Thymus (tissue), 11 donors: ENCODE data around the gene DACH2. TPM values are rescaled to one million over a fixed set of nuclear protein-coding genes. Genes with fewer than 3 reads are reported as not detected.

ENCODE experiments used
- DNase-seq, 9 donors: peaks; one replicate each; pipeline ENCODE4 v3.0.0-alpha.2; 2013; ENCODE audit warnings: low spot score in 9 of 9, low read depth in 6 of 9, missing footprints in 1 of 9
- H3K27ac ChIP-seq, 2 donors: one replicate each; pipeline ENCODE4 v1.5.1; 2013; ENCODE audit warnings: control low read depth in 1 of 2, low read depth in 1 of 2, low read length in 1 of 2, mild to moderate bottlenecking in 1 of 2, moderate library complexity in 1 of 2
- H3K27me3 ChIP-seq, 2 donors: one replicate each; pipeline ENCODE4 v1.5.1; 2013; ENCODE audit warnings: low read length in 1 of 2; ENCODE audit not compliant: control insufficient read depth in 2 of 2, insufficient read depth in 1 of 2
- H3K36me3 ChIP-seq, 2 donors: one replicate each; pipeline ENCODE4 v1.5.1; 2013; ENCODE audit warnings: low read length in 1 of 2, mild to moderate bottlenecking in 1 of 2, moderate library complexity in 1 of 2; ENCODE audit not compliant: control insufficient read depth in 2 of 2, insufficient read depth in 2 of 2
- H3K4me1 ChIP-seq, 2 donors: one replicate each; pipeline ENCODE4 v1.5.1; 2013; ENCODE audit warnings: low read length in 2 of 2; ENCODE audit not compliant: control insufficient read depth in 2 of 2, insufficient read depth in 2 of 2
- H3K4me3 ChIP-seq, 2 donors: one replicate each; pipeline ENCODE4 v1.5.1; 2013; ENCODE audit warnings: low read length in 2 of 2, control low read depth in 1 of 2, mild to moderate bottlenecking in 1 of 2
- H3K9me3 ChIP-seq, 2 donors: one replicate each; pipeline ENCODE4 v1.5.1; 2013; ENCODE audit warnings: low read length in 1 of 2, mild to moderate bottlenecking in 1 of 2; ENCODE audit not compliant: control insufficient read depth in 2 of 2, insufficient read depth in 1 of 2
- WGBS: extraction: QIAGEN DNeasy Blood & Tissue Kit; methylation state at CpG from one replicate; pipeline ENCODE4 v1.1.7; 2013; 5-methylcytosine and 5-hydroxymethylcytosine counted together
- polyA plus RNA-seq: library from polyadenylated mRNA; stranded (reverse); fragments of 200-250 nt; gene quantifications from one replicate; pipeline ENCODE4 v1.2.3, GENCODE V29; 2013
- total RNA-seq: library from RNA; stranded (reverse); fragments of 120-200 nt; gene quantifications from one replicate; pipeline ENCODE4 v1.2.4, GENCODE V29; 2013
- donor health status: healthy.

DACH2 gene
- total and polyA plus RNA-seq, 2 donors = 0.05 to 0.09 TPM

DNA sequence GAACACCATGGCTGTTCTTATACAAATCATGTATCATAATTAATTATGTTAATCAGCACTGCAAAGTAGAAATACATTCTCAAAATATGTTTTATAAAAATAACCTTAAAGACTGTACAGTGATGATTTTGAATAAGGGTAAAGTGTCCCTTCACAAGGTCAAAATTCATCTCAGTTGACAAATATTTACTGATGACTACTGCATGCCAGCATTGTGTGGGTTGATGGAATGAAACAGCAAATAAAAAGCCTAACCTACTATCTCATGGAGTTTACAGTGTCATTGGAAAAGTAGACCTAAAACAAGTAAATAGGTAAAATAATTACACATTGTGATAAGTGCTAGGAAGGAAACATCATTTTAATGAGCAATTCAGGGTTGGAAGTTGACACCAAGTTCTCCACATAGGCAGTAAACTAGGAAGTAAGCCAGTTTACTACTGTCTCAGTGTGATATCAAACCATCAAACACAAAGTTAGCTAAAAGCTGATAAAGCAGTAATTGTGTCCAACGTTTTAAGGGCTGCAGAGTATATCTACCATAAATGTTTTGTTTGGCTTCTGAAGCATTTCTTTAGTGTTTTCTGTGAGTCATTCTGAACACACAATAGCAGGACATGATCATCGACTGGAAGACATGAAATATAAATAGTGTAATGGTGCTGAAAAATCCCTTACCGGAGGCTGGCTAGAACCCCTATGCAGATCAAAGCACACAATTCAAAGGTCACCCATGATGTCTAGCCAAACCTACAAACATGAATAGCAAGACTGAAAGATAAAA lies 221.8 kb downstream of the DACH2 start:
- H3K27me3 ChIP-seq = no peaks in the 10 kb centered on the region
- DNase-seq = no peak
- 49% methylated on average over 3 of the region's 3 CpGs for WGBS
- no peak overlapping the region for H3K4me3 ChIP-seq
- no peaks in the 10 kb centered on the region for H3K4me1 ChIP-seq
- no peak overlapping the region for H3K27ac ChIP-seq
- H3K9me3 ChIP-seq = no peaks in the 10 kb centered on the region
- H3K36me3 ChIP-seq = no peaks in the 10 kb centered on the region

DNA sequence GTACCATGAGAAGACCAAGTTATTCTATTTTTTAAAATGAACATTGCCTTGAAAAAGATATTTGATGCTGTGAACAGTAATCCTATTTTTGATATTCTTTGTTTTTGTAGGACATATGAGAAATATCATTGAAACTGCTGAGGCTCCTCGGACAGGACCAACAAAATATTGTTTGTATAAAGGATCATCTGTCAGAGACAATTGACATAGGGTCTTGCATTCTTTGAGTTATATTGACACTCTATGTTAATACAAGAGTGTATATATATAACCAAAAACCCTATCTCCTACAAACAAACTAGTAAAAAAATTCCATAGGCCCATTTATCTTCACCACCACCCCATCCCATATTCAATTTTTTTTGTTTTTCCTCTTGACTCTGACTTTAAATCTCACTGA lies 222.7 kb downstream of the DACH2 start:
- no peaks in the 10 kb centered on the region for H3K27me3 ChIP-seq
- no peaks in the 10 kb centered on the region for H3K36me3 ChIP-seq
- WGBS = 89% methylated on average over 1 of the region's 1 CpG
- no peaks in the 10 kb centered on the region for H3K9me3 ChIP-seq
- no peak overlapping the region for H3K27ac ChIP-seq
- no peak overlapping the region for H3K4me3 ChIP-seq
- DNase-seq = no peak
- no peaks in the 10 kb centered on the region for H3K4me1 ChIP-seq

- Histone ChIP-seq H3K9me3 (no peaks in the 10 kb centered on the region), H3K4me1 (no peaks in the 10 kb centered on the region), H3K27ac (no peak overlapping the region), H3K4me3 (no peak overlapping the region), H3K27me3 (no peaks in the 10 kb centered on the region), H3K36me3 (no peaks in the 10 kb centered on the region)
- no peak for DNase-seq
Observed at GRCh38 chrX:86379209-86379608, 231.0 kb downstream of the DACH2 start.

DNA sequence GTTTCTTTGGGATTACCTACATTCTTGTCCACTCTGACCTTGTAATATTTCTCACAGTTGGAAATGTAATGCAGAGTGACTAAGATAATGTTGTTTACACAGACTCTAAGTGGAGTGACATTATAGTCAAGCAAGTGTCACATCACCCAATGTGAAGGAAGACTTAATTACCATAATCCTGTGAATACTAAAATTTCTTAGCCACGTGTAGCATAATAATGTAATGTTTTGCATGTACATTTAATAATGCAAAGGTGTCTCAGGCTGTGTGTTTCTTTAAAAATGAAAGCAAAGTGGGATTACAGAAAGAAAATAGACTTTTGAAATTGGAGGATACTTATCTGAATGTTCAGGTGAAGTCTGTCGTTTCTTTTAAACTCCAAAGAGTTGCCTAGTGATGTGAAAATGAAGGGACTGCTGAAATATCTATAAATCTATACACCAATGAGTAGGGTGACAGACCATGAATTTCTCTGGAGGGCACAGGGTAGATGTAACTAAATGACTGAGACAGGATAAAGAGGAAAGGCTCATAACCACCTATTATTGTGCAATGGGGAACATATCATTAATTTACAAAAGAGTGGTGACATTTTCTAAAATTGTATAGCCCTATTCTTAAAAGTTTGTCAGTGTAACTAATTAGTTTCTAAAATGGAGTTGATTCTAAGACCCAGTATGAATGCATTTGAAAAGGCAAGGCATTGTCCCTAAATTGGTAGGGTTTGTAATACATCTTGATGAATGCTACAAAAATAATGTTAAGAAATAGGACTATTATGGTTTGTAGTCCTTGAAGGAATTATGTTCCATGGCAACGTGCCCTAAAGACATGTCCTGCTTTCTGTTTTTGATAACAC lies 235.7 kb downstream of the DACH2 start:
- H3K4me1 ChIP-seq = no peaks in the 10 kb centered on the region
- no peak for DNase-seq
- H3K36me3 ChIP-seq = no peaks in the 10 kb centered on the region
- H3K27me3 ChIP-seq = no peaks in the 10 kb centered on the region
- H3K27ac ChIP-seq = no peak overlapping the region
- no peak overlapping the region for H3K4me3 ChIP-seq
- no peaks in the 10 kb centered on the region for H3K9me3 ChIP-seq
- WGBS = 64% methylated on average over 3 of the region's 3 CpGs

- WGBS = 91% methylated on average over 4 of the region's 4 CpGs
- no peak for DNase-seq
- H3K4me3 ChIP-seq = no peak overlapping the region
- H3K4me1 ChIP-seq = no peaks in the 10 kb centered on the region
- no peaks in the 10 kb centered on the region for H3K9me3 ChIP-seq
- H3K36me3 ChIP-seq = no peaks in the 10 kb centered on the region
- no peaks in the 10 kb centered on the region for H3K27me3 ChIP-seq
- no peak overlapping the region for H3K27ac ChIP-seq
Observed at GRCh38 chrX:86407371-86407770, 259.1 kb downstream of the DACH2 start.

DNA sequence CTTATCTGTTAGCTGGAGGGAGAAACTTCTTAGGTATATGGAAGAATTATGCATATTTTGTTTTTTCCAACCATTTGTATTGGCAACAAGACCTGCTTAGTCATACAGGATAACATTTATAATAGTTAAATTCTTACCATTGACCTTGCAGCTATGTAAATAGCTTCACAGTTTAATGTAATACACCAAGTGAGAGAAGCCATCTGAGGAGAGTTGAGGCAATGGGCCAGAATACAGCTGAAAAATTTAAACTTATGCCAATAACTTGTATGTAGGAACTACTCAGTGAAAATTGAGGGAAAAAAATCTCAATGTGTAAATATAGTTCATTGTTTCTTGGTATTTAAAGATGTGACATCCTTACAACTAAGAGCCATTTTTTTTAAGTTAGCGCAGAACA lies 273.5 kb downstream of the DACH2 start:
- no peaks in the 10 kb centered on the region for H3K4me1 ChIP-seq
- H3K27me3 ChIP-seq = no peaks in the 10 kb centered on the region
- no peak overlapping the region for H3K27ac ChIP-seq
- H3K36me3 ChIP-seq = no peaks in the 10 kb centered on the region
- no peak overlapping the region for H3K4me3 ChIP-seq
- H3K9me3 ChIP-seq = peaks cover 0 to 3% of the 10 kb centered on the region in 2 donors
- WGBS = 97% methylated on average over 1 of the region's 1 CpG
- DNase-seq = no peak

DNA sequence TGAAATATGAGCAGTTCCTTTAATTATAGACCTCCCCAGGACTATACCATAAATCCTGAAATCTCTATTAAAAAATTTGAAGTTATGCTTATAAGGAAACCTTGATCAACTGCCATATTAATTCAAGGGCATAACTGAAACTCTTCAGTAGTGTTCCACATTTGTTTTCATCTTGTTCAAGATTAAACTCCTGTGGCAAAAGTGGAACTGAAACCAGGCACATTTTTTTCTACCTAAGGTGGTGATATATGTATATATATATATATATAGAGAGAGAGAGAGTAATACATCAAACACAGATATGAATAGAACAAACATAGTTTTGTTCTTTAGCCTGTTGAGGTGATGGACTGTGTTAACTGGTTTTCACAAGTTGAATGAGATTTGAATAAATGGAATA lies 287.9 kb downstream of the DACH2 start:
- H3K4me3 ChIP-seq = no peak overlapping the region
- no peaks in the 10 kb centered on the region for H3K36me3 ChIP-seq
- H3K27me3 ChIP-seq = no peaks in the 10 kb centered on the region
- no peaks in the 10 kb centered on the region for H3K4me1 ChIP-seq
- H3K9me3 ChIP-seq = no peaks in the 10 kb centered on the region
- DNase-seq = no peak
- no peak overlapping the region for H3K27ac ChIP-seq

DNA sequence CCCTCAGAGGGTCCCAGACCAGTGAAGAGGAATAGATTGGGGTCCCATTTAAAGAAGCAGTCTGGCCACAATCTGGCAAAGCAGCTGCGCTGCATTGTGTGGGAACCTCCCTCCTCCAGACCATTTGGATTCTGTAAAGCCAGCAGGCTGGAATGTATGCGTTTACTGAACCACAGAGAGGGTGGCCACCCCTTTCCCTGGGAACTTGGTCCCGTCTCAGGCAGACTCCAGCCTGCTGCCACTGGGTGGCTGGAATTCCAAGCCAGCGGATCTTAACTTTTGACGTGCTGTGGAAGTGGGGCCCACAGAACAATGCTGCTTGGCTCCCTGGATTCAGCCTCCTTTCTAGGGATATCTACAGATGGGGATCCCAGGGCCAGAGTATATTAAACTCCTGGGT lies 307.2 kb downstream of the DACH2 start:
- Histone ChIP-seq H3K4me3 (no peak overlapping the region), H3K27me3 (no peaks in the 10 kb centered on the region), H3K27ac (no peak overlapping the region), H3K4me1 (no peaks in the 10 kb centered on the region), H3K9me3 (peaks cover 0 to 4% of the 10 kb centered on the region in 2 donors), H3K36me3 (no peaks in the 10 kb centered on the region)
- DNase-seq = no peak
- WGBS = 87% methylated on average over 5 of the region's 5 CpGs

GRCh38 chrX:86460760-86461159 lies 312.5 kb downstream of the DACH2 start:
- no peaks in the 10 kb centered on the region for H3K36me3 ChIP-seq
- no peak for DNase-seq
- 81% methylated on average over 3 of the region's 3 CpGs for WGBS
- no peak overlapping the region for H3K4me3 ChIP-seq
- H3K4me1 ChIP-seq = no peaks in the 10 kb centered on the region
- H3K27ac ChIP-seq = no peak overlapping the region
- no peaks in the 10 kb centered on the region for H3K27me3 ChIP-seq
- peaks cover 0 to 2% of the 10 kb centered on the region in 2 donors for H3K9me3 ChIP-seq
